Esophagus squamous epithelium (tissue), 4 donors: ENCODE measurements around the gene ARID3B.

ENCODE experiments used
- POLR2A ChIP-seq, 4 donors: fragments of 450-650 bp; IDR thresholded peaks; one replicate each; pipeline ENCODE4 v1.6.1; 2017; ENCODE audit warnings: antibody characterized with exemption in 4 of 4, mild to moderate bottlenecking in 4 of 4, moderate library complexity in 3 of 4
- TF ChIP-seq, protein P1 (sequence below), 6 experiments: fragments of 450-650 bp in 4 of 6; fragments of 200-600 bp in 2 of 6; sonication (generic) in 2 of 6; IDR thresholded peaks; one replicate each; pipeline ENCODE4 v1.5.1; 2016 to 2019; ENCODE audit warnings: antibody characterized with exemption in 6 of 6, mild to moderate bottlenecking in 4 of 6, moderate library complexity in 4 of 6

DNA sequence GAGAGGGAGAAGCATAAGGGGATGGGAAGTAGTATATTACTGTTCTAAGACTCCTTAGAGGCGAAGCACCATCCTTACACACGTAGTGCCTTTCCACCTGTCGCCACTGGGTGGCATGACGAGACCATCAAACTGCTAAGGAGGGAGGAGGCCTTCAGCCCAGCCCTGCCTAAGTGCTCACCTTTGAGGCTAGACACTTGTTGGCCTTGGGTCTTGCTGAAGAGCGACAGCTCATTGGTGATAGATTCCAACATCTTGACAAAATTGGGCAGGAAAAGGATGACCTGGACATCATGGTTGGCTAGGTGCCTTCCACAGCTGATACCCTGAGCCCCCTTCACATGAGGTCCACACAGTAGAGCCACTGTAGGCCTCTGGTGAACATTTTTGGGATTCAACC, 94.2 kb downstream of the ARID3B start:
- TF ChIP-seq, protein P1, sequence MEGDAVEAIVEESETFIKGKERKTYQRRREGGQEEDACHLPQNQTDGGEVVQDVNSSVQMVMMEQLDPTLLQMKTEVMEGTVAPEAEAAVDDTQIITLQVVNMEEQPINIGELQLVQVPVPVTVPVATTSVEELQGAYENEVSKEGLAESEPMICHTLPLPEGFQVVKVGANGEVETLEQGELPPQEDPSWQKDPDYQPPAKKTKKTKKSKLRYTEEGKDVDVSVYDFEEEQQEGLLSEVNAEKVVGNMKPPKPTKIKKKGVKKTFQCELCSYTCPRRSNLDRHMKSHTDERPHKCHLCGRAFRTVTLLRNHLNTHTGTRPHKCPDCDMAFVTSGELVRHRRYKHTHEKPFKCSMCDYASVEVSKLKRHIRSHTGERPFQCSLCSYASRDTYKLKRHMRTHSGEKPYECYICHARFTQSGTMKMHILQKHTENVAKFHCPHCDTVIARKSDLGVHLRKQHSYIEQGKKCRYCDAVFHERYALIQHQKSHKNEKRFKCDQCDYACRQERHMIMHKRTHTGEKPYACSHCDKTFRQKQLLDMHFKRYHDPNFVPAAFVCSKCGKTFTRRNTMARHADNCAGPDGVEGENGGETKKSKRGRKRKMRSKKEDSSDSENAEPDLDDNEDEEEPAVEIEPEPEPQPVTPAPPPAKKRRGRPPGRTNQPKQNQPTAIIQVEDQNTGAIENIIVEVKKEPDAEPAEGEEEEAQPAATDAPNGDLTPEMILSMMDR (IDR thresholded peaks at IDR 0.05) = peak; percentile 64 to 95 (median 88)
- no peak for TF ChIP-seq POLR2A (IDR thresholded peaks at IDR 0.05)
